ENCODE results near the gene APOBR. TPM values are rescaled to one million over a fixed set of nuclear protein-coding genes. Genes with fewer than 3 reads are reported as not detected.

Gene APOBR
- total and polyA plus RNA-seq, 2 donors (not counting 3 experiments of a cell fraction or from before 2014, with no cell fraction given) = not detected

GRCh38 chr16:28527985-28528384 is 33.5 kb downstream of the APOBR start:
- POLR2A ChIA-PET = no interaction called here
- no peaks in the 10 kb centered on the region for H3K9me3 ChIP-seq (replicated peaks; ENCODE audit: control insufficient read depth, insufficient read depth, low read length)
- CTCF ChIA-PET = no interaction called here

GRCh38 chr16:28528463-28528867 is 34.0 kb downstream of the APOBR start:
- CTCF ChIA-PET = no interaction called here
- TF ChIP-seq POLR2AphosphoS5 (IDR thresholded peaks at IDR 0.05; ENCODE audit: insufficient read depth, low read depth, low read length) (no peak), FOS (IDR thresholded peaks at IDR 0.05; ENCODE audit: borderline replicate concordance, insufficient read depth, low read length) (no peak), POLR2A (IDR thresholded peaks at IDR 0.05; ENCODE audit: low read depth, low read length) (no peak), EZH2 (IDR thresholded peaks at IDR 0.05; ENCODE audit: borderline replicate concordance, low read depth, low read length, severe bottlenecking) (no peak), MAX (IDR thresholded peaks at IDR 0.05; ENCODE audit: insufficient read depth, insufficient read length) (no peak), MYC (IDR thresholded peaks at IDR 0.05; ENCODE audit: low read depth, low read length) (no peak), CTCF (IDR thresholded peaks at IDR 0.05; ENCODE audit: extremely low read depth in 1 of 2, insufficient read depth in 1 of 2, low read depth in 1 of 2, low read length in 2 of 2) (no peak), JUN (IDR thresholded peaks at IDR 0.05; ENCODE audit: borderline replicate concordance, insufficient read depth, insufficient read length, low read depth) (no peak), GATA2 (IDR thresholded peaks at IDR 0.05; ENCODE audit: insufficient read depth, insufficient read length, low read depth, low read length) (no peak)
- Histone ChIP-seq H3K9me1 (replicated peaks; ENCODE audit: control insufficient read depth, extremely low read depth, insufficient read depth, low read length) (no peaks in the 10 kb centered on the region), H3K4me1 (ENCODE audit: control insufficient read depth, extremely low read depth, insufficient read depth, low read length) (peaks cover 2% of the 10 kb centered on the region), H3K4me2 (ENCODE audit: insufficient read depth, low read length) (no peak overlapping the region), H3K79me2 (ENCODE audit: control insufficient read depth, insufficient read depth, low read length) (no peaks in the 10 kb centered on the region), H2AFZ (ENCODE audit: low read depth, low read length) (no peak overlapping the region), H3K4me3 (replicated peaks in 1 of 3; ENCODE audit: insufficient read depth in 1 of 3, low read depth in 1 of 3, low read length in 3 of 3) (no peak overlapping the region), H4K20me1 (replicated peaks; ENCODE audit: control insufficient read depth, extremely low read depth, insufficient read depth, low read length) (no peaks in the 10 kb centered on the region), H3K36me3 (ENCODE audit: control insufficient read depth in 2 of 2, extremely low read depth in 1 of 2, insufficient read depth in 2 of 2, low read length in 2 of 2) (no peaks in the 10 kb centered on the region), H3K9me3 (replicated peaks; ENCODE audit: control insufficient read depth, insufficient read depth, low read length) (no peaks in the 10 kb centered on the region), H3K9ac (replicated peaks; ENCODE audit: extremely low read depth, insufficient read depth, low read length) (no peak overlapping the region), H3K27ac (ENCODE audit: insufficient read depth, low read depth, low read length) (no peak overlapping the region), H3K27me3 (ENCODE audit: control insufficient read depth in 2 of 2, insufficient read depth in 2 of 2, low read length in 2 of 2) (peaks cover 0 to 4% of the 10 kb centered on the region in 2 experiments)
- dilution Hi-C loops (cut with MboI; ENCODE audit: extremely low pct_ligation_motif_present, low sequenced_read_pairs) = no loop called here
- POLR2A ChIA-PET = no interaction called here
- intact Hi-C loops (cut with micrococcal nuclease) = loop anchor here (5.0 kb wide), 1 partner anchor 89 kb away; no protein-coding TSS in a partner anchor
- no peak for FAIRE-seq
- DNase-seq (ENCODE audit: low read depth, low spot score) = no peak
- BruUV-seq (replicated peaks) = no TSS peak

More at GRCh38 chr16:28527985-28528384, 33.5 kb downstream of the APOBR start:
- Histone ChIP-seq H3K36me3 (ENCODE audit: control insufficient read depth in 2 of 2, extremely low read depth in 1 of 2, insufficient read depth in 2 of 2, low read length in 2 of 2) (no peaks in the 10 kb centered on the region), H3K9me1 (replicated peaks; ENCODE audit: control insufficient read depth, extremely low read depth, insufficient read depth, low read length) (no peaks in the 10 kb centered on the region), H3K4me1 (ENCODE audit: control insufficient read depth, extremely low read depth, insufficient read depth, low read length) (peaks cover 2% of the 10 kb centered on the region), H3K9ac (replicated peaks; ENCODE audit: extremely low read depth, insufficient read depth, low read length) (no peak overlapping the region), H3K4me2 (ENCODE audit: insufficient read depth, low read length) (no peak overlapping the region), H3K27ac (ENCODE audit: insufficient read depth, low read depth, low read length) (no peak overlapping the region), H2AFZ (ENCODE audit: low read depth, low read length) (no peak overlapping the region), H4K20me1 (replicated peaks; ENCODE audit: control insufficient read depth, extremely low read depth, insufficient read depth, low read length) (no peaks in the 10 kb centered on the region), H3K79me2 (ENCODE audit: control insufficient read depth, insufficient read depth, low read length) (no peaks in the 10 kb centered on the region), H3K4me3 (replicated peaks in 1 of 3; ENCODE audit: insufficient read depth in 1 of 3, low read depth in 1 of 3, low read length in 3 of 3) (no peak overlapping the region), H3K27me3 (ENCODE audit: control insufficient read depth in 2 of 2, insufficient read depth in 2 of 2, low read length in 2 of 2) (peaks cover 0 to 4% of the 10 kb centered on the region in 2 experiments)
- no peak for DNase-seq (ENCODE audit: low read depth, low spot score)
- BruUV-seq (replicated peaks) = no TSS peak
- TF ChIP-seq MAX (IDR thresholded peaks at IDR 0.05; ENCODE audit: insufficient read depth, insufficient read length) = no peak
- no peak for TF ChIP-seq FOS (IDR thresholded peaks at IDR 0.05; ENCODE audit: borderline replicate concordance, insufficient read depth, low read length)
- TF ChIP-seq JUN (IDR thresholded peaks at IDR 0.05; ENCODE audit: borderline replicate concordance, insufficient read depth, insufficient read length, low read depth) = no peak
- FAIRE-seq = no peak
- intact Hi-C loops (cut with micrococcal nuclease) = loop anchor here (5.0 kb wide), 1 partner anchor 89 kb away; no protein-coding TSS in a partner anchor
- dilution Hi-C loops (cut with MboI; ENCODE audit: extremely low pct_ligation_motif_present, low sequenced_read_pairs) = no loop called here

All from endothelial cell of umbilical vein (primary cell).